ENCODE measurements around the gene UCP2.

Gene UCP2

DNA sequence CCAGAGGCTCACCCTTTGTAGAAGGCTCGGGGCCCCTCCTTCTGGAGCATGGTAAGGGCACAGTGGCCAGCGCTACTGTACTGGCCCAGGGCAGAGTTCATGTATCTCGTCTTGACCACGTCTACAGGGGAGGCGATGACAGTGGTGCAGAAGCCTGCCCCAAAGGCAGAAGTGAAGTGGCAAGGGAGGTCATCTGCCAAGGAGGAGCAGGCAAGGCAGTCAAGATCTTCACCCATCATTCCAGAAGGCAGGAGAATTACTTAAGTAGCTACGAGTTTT, 7.2 kb downstream of the UCP2 start:
- Histone ChIP-seq H3K9me3 (ENCODE audit: control insufficient read depth, insufficient read depth, low read length) (no peaks in the 10 kb centered on the region), H3K36me3 (ENCODE audit: insufficient read depth, low read length) (peaks cover 15% of the 10 kb centered on the region), H3K9ac (ENCODE audit: low read depth, low read length) (no peak overlapping the region), H3K4me1 (ENCODE audit: insufficient read depth, low read length) (peaks cover 8% of the 10 kb centered on the region; the same call in 1 of the 2 replicates)

DNA sequence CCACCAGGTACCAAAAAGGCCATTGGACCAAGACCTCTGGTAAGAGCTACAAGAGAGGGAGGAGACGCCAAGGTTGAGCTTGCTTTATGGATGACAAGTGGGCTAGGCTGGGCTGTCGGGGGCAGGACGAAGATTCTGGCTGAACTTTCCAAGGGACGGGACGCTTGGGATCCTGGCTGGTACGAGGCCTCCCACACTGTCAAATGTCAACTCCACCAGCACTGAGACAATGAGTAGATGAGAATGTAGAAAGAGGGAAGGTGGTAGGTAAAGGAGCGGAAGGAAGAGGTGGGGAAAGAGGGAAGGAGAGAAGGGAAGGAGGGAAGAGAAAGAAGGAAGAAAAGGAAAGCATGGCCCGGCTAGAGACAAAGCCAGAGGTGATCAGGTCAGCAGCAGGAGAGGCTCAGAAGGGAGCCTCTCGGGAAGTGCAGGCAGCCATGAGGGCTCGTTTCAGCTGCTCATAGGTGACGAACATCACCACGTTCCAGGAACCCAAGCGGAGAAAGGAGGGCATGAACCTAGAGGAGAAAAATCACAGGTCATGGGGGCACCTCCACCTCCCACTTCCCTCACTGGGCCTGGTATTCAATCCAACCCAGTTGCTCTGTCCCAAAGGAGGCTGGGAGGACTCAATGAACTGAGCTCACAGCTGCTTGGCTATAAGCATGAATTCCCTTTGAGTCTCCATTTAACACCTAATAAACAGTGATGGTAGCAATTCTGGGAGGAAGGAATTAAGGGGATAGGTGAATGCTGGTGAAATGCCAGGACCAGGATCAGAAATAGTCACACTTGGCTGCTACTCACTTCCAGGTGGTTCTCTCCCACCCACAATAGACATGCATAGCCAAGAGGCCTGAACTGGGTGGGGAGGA, 7.8 kb downstream of the UCP2 start:
- Histone ChIP-seq H3K9ac (ENCODE audit: low read depth, low read length) (no peak overlapping the region), H3K9me3 (ENCODE audit: control insufficient read depth, insufficient read depth, low read length) (no peaks in the 10 kb centered on the region), H3K4me1 (ENCODE audit: insufficient read depth, low read length) (peaks cover 3% of the 10 kb centered on the region; the same call in 1 of the 2 replicates), H3K36me3 (ENCODE audit: insufficient read depth, low read length) (peaks cover 15% of the 10 kb centered on the region)

DNA sequence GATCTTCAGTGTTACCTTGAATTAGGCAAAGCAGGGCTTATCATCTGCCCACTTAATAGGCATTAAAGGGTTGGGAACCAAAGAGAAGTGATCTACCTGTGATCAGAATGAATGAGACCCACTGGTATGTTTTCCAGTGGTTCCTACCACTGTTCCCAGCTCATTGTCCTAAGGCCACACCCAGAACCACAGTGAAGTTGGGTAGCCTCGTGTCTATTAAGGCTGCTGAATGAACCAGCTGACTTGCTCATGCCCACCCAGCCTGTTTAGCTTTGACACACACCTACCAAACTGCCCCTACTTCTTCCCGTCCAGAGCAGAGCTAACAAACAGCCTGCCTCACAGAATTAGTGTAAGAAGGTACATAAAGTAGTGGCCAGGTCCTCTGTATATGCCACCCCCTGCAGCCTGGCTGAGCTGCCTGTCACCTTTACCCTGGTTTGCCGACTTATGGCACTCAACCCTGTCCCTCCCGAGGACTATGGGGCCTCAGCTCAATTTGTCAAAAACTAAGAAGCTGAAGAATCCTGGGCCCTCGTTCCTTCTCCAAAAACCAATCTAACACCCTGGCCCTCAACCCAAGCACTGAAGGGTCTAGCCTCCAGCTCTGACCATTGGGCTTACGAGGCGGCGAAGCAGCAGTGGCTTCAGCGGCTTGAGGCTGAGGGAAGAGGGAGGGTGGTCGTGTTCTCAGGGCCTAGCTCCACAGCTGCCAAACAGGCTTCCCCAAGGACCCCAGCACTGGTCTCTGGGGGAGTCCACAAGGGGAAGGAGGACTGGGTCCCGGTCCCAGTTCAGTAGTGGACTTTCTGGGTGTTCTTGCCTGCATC, 9.8 kb downstream of the UCP2 start:
- Histone ChIP-seq H3K9me3 (ENCODE audit: control insufficient read depth, insufficient read depth, low read length) (no peaks in the 10 kb centered on the region), H3K36me3 (ENCODE audit: insufficient read depth, low read length) (peaks cover 11% of the 10 kb centered on the region), H3K4me1 (ENCODE audit: insufficient read depth, low read length) (no peaks in the 10 kb centered on the region), H3K9ac (ENCODE audit: low read depth, low read length) (no peak overlapping the region)

DNA sequence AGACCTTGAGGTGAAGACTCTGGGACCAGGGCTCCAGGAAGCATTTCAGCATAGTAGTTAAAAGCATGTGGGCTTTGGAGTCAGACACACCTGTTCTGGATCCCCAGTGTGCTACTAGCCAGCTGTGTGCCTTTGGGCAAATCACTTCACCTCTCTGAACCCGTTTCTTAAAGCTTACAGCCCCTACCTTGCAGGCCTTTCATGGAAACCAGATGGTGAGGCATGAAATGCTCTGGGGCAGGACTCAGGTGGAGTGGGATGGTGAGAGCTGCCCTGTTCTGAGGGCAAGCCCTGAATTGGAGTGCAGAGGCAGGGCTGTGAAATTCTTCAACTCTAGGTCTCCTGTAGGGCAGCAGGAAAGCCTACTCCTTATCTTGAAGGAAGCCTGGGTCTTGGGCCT, 10.5 kb downstream of the UCP2 start:
- H3K9me3 ChIP-seq (ENCODE audit: control insufficient read depth, insufficient read depth, low read length), result no peaks in the 10 kb centered on the region
- no peak overlapping the region for H3K9ac ChIP-seq (ENCODE audit: low read depth, low read length)
- no peaks in the 10 kb centered on the region for H3K4me1 ChIP-seq (ENCODE audit: insufficient read depth, low read length)
- peaks cover 10% of the 10 kb centered on the region for H3K36me3 ChIP-seq (ENCODE audit: insufficient read depth, low read length)

DNA sequence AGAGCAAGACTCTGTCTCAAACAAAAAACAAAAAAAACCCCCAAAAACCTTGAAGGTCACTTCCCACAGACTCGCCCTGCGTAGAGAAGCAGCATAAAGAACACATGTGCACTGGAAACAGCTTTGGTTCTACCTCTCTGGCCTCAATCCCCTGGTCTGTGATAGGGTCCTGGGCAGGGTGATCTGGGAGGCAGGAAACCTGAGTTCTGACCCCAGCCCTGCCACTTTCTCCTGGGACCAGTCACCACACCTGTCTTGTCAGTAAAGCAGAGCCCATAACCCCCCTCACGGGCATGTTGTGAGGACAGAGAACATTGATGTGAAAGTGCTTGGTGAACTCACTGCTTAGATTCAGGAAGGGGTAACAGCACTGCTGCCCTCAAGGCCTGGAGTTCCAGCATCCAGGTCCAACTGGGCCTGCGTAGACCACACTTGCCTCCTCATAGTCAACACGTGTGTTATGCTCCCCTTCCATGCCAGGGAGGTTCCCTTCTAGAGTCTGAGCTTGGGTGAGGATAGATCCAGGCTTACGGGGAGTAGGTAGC, 11.4 kb downstream of the UCP2 start:
- no peak overlapping the region for H3K9ac ChIP-seq (ENCODE audit: low read depth, low read length)
- H3K4me1 ChIP-seq (ENCODE audit: insufficient read depth, low read length), result no peaks in the 10 kb centered on the region

DNA sequence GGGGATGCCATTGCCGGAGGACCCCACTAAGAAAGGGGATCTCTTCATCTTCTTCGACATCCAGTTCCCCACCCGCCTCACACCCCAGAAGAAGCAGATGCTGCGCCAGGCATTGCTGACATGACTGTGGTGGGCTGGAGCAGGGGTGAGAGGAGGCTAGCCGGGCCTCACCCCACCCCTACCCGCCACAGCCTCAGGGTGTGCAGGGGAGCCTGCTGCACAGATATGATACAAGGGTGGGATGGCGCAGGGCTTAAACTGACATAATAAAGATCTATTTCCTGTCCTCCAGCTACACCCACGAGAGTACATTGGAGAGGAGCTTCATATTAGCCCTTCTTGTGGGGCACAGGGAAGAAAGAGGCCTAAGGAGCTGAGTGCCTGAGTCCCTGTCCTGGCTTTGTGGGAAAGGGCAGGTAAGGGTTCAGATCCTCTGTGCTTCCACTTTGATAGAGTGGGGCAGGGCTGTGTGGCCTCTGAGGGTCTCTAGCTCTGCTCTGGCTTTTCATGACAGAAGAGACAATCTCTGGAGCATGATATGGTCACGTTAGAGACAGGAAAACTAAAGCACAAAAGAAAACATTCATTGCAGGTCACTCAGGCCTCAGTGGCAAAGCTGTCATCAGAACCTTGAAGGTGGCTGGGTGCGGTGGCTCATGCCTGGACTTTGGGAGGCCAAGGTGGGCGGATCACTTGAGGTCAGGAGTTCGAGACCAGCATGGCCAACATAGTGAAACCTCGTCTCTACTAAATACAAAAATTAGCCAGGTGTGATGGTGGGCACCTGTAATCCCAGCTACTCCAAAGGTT, 12.4 kb downstream of the UCP2 start:
- Histone ChIP-seq H3K4me1 (ENCODE audit: insufficient read depth, low read length) (no peaks in the 10 kb centered on the region), H3K9ac (ENCODE audit: low read depth, low read length) (no peak overlapping the region), H3K36me3 (ENCODE audit: insufficient read depth, low read length) (no peaks in the 10 kb centered on the region), H3K9me3 (ENCODE audit: control insufficient read depth, insufficient read depth, low read length) (no peaks in the 10 kb centered on the region)

More for the DNA sequence above, 11.4 kb downstream of the UCP2 start:
- H3K9me3 ChIP-seq (ENCODE audit: control insufficient read depth, insufficient read depth, low read length), result no peaks in the 10 kb centered on the region
- peaks cover 3% of the 10 kb centered on the region; the same call in 1 of the 2 replicates for H3K36me3 ChIP-seq (ENCODE audit: insufficient read depth, low read length)

DNA sequence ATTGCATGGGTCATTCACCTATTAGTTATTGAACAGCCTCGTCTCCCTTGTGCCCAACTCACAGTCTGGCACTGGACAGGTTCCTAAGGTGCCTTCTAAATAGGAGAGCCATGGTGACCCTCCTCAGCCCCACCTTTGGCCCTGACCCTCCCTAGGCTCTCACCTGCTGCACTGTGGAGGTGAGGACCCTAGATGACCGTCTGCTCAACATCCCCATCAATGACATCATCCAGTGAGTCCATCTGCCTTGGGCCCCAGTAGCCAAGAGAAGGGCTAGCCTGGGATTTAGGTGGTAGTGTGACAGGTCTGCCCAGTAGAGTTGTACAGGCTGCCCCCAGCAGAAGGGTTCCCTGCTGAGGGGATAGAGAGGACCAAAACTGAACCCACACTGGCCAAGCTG, 13.6 kb downstream of the UCP2 start:
- H3K9me3 ChIP-seq (ENCODE audit: control insufficient read depth, insufficient read depth, low read length), result no peaks in the 10 kb centered on the region
- no peaks in the 10 kb centered on the region for H3K36me3 ChIP-seq (ENCODE audit: insufficient read depth, low read length)
- no peaks in the 10 kb centered on the region; the same call in 1 of the 2 replicates for H3K4me1 ChIP-seq (ENCODE audit: insufficient read depth, low read length)
- H3K9ac ChIP-seq (ENCODE audit: low read depth, low read length), result no peak overlapping the region

DNA sequence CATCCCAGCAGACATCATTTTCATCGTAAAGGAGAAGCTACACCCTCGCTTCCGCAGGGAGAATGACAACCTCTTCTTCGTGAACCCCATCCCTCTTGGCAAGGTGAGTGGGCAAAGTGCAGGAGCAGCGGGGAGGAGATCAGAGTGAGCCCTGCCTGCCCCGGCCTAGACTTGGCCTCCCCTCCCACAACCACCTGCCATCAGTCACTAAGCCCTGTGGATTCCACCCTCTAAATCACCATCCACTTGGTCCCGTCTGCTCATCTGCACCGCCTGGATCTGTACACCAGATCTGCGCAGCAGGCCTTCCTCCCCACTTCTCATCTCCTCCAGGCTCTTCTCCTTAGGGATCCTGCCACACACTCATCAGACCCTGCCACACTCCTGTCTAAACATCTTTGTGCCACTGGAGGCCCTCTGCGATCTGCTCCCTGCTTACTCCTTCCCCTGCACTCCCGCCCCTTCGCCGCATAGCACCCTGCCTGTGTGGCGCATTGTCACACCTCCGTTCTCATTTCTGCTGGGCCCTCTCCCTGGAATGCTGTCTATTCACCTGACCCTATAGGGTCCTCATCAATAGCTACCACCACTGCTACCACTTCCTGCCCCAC, 14.2 kb downstream of the UCP2 start:
- Histone ChIP-seq H3K9me3 (ENCODE audit: control insufficient read depth, insufficient read depth, low read length) (no peaks in the 10 kb centered on the region), H3K36me3 (ENCODE audit: insufficient read depth, low read length) (no peaks in the 10 kb centered on the region), H3K9ac (ENCODE audit: low read depth, low read length) (no peak overlapping the region), H3K4me1 (ENCODE audit: insufficient read depth, low read length) (no peaks in the 10 kb centered on the region; the same call in 1 of the 2 replicates)

DNA sequence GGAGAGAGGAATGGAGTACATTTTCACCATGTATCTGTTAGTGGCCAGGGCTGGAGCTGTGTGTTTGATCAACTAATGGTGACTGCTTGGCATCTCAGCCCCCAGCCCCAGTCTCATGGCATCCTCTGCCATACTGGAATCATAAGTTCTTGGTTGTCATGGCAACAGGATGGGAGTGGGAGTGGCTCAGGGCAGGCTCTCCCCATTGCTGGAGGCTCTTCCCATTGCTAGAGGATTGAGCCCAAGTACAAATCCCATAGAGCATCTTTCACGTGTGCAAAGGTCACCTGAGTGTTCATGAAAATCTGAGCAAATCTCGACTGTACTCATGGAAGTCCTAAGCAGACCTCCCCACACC, 16.9 kb downstream of the UCP2 start:
- Histone ChIP-seq H3K9ac (ENCODE audit: low read depth, low read length) (no peak overlapping the region), H3K36me3 (ENCODE audit: insufficient read depth, low read length) (no peaks in the 10 kb centered on the region)

DNA sequence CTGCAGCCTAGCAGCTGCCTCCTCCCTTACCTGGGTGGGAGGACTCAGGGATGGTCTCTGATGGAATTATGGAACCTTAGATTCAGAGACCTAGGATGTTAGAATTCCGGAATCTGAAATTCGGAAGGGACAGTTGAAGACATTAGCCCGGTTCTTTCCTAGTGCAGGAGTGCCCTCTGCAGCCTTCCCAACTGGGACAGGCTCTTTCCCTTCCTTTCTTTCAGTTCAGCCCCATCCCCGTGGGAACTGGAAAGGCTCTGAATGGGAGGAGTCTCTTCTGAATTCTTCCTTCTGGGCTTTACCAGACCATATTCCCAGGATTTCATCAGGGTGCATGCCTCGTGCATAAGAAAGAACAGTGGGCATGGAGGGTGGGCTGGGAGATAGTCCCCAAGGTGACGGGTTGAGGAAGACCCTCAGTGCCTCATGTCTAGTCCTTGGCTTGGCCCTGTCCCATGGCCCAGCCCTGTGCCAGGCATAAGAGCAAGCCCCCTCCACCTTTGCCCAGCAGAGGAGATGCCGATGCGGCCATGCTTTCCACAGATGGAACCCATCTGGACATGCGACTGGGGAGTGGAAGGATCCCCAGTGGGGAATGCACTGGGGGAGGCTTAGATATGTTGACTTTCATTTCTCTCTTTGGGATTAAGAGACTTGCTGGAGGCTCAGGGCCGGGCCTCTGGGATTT, 17.4 kb downstream of the UCP2 start:
- peak overlapping the region; percentile 11; the same call in 1 of the 2 replicates for H3K9ac ChIP-seq (ENCODE audit: low read depth, low read length)
- no peaks in the 10 kb centered on the region for H3K36me3 ChIP-seq (ENCODE audit: insufficient read depth, low read length)
- no peaks in the 10 kb centered on the region for H3K9me3 ChIP-seq (ENCODE audit: control insufficient read depth, insufficient read depth, low read length)
- no peaks in the 10 kb centered on the region; the same call in 1 of the 2 replicates for H3K4me1 ChIP-seq (ENCODE audit: insufficient read depth, low read length)

More for the DNA sequence above, 16.9 kb downstream of the UCP2 start:
- no peaks in the 10 kb centered on the region; the same call in 1 of the 2 replicates for H3K4me1 ChIP-seq (ENCODE audit: insufficient read depth, low read length)
- H3K9me3 ChIP-seq (ENCODE audit: control insufficient read depth, insufficient read depth, low read length), result no peaks in the 10 kb centered on the region

DNA sequence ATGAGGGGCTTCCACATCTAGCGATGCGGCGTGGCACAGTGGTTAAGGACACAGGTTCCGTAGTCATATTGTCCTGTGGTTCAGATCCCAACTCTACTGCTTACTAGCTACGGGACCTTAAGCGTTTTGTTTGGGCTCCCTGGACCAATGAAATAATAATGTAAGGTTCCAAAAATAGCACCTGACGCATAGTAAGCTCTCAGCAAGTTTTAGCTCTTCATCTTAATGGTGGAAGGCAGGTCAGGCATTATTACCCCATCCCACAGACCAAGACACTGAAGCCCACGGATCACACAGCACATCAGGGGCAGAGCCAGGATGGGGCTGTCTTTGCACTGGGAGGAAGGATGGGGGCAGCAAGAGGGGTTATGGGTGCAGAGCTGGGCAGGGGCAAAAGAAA, 18.8 kb downstream of the UCP2 start:
- Histone ChIP-seq H3K9me3 (ENCODE audit: control insufficient read depth, insufficient read depth, low read length) (no peaks in the 10 kb centered on the region), H3K36me3 (ENCODE audit: insufficient read depth, low read length) (no peaks in the 10 kb centered on the region), H3K9ac (ENCODE audit: low read depth, low read length) (no peak overlapping the region), H3K4me1 (ENCODE audit: insufficient read depth, low read length) (no peaks in the 10 kb centered on the region; the same call in 1 of the 2 replicates)

DNA sequence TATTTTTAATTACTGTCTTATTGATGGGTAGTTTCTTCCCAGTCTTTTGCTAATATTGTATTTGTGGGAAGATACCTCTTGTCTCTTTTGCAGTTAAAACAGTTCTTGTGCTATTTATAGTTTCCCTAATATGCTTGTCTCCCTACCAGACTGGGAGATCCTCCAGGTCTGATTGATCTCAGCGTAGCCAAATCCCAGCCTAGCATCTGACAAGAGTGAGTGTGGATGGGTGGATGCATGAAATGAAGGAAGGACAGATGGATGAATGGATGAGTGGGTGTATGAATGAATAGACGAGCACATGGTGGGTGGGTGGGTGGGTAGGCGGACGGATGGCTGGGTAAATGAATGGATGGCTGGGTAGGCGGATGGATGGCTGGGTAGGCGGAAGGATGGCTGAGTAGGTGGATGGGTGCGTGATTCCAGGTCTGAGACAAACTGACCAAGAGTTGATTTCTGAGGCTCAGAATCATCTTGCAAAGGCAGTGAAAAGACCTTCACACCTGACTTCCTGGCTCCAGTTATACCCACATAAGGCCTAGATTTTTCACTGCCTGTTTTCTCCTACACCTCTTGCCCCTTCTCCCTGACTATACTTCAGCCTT, 20.4 kb downstream of the UCP2 start:
- H3K36me3 ChIP-seq (ENCODE audit: insufficient read depth, low read length), result no peaks in the 10 kb centered on the region
- H3K4me1 ChIP-seq (ENCODE audit: insufficient read depth, low read length), result no peaks in the 10 kb centered on the region; the same call in 1 of the 2 replicates
- H3K9ac ChIP-seq (ENCODE audit: low read depth, low read length), result no peak overlapping the region
- H3K9me3 ChIP-seq (ENCODE audit: control insufficient read depth, insufficient read depth, low read length), result no peaks in the 10 kb centered on the region

DNA sequence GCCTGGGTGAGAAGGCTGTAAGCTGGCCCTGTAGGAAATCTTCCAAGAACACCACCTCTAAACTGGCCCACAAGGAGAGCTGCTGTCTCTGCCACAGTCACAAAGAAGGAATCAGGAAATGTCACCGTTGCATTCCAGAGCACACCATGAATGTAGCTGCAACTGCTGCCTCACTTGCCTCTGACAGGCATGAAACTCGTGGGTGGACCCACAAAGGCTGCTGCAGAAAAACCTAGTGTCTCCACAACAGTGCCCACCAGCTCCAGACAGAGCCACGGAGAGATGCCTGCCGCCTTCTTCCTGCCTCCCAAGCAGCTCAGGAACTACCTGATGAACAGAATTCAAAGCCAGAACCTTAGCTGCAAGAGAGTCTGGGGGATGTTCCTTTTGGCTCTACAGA, 21.3 kb downstream of the UCP2 start:
- no peak overlapping the region for H3K9ac ChIP-seq (ENCODE audit: low read depth, low read length)
- no peaks in the 10 kb centered on the region for H3K36me3 ChIP-seq (ENCODE audit: insufficient read depth, low read length)
- no peaks in the 10 kb centered on the region for H3K9me3 ChIP-seq (ENCODE audit: control insufficient read depth, insufficient read depth, low read length)
- no peaks in the 10 kb centered on the region; the same call in 1 of the 2 replicates for H3K4me1 ChIP-seq (ENCODE audit: insufficient read depth, low read length)

All from ES-I3 (cell line).